CD14-positive monocyte (primary cell): ENCODE data around the gene PHF21B. TPM values are rescaled to one million over a fixed set of nuclear protein-coding genes. Genes with fewer than 3 reads are reported as not detected.
A peak's percentile ranks its signal among the peaks of the same experiment; 100 is the strongest.

Source experiments
- DNase-seq, 3 donors: peaks; one replicate each; pipeline ENCODE4 v3.0.0-alpha.2; 2011 to 2022
- H2AFZ ChIP-seq: 2 replicates; pipeline ENCODE4 v1.6.0; 2012; ENCODE audit warnings: mild to moderate bottlenecking, low read depth, low read length, inconsistent platforms; ENCODE audit not compliant: insufficient read depth, poor library complexity, severe bottlenecking
- H3K27ac ChIP-seq, 2 donors: 1 replicate in 1 of 2; 2 replicates in 1 of 2; pipeline ENCODE4 v1.5.1; 2012 to 2013; ENCODE audit warnings: low read length in 2 of 2, control low read depth in 1 of 2, inconsistent platforms in 1 of 2, low read depth in 1 of 2, mild to moderate bottlenecking in 1 of 2
- H3K27me3 ChIP-seq, 2 donors: one replicate each; pipeline versions ENCODE4 v1.6.0 to v1.6.1; 2011 to 2013; ENCODE audit warnings: low read length in 2 of 2; ENCODE audit not compliant: control insufficient read depth in 2 of 2, insufficient read depth in 2 of 2
- H3K36me3 ChIP-seq, 2 donors: replicated peaks in 1 of 2; 1 replicate in 1 of 2; 2 replicates in 1 of 2; pipeline versions ENCODE4 v1.5.1 to v1.6.1; 2012 to 2013; ENCODE audit warnings: low read length in 2 of 2, control low read depth in 1 of 2, inconsistent platforms in 1 of 2, mild to moderate bottlenecking in 1 of 2; ENCODE audit not compliant: insufficient read depth in 2 of 2, control insufficient read depth in 1 of 2
- H3K4me1 ChIP-seq, 2 donors: 1 replicate in 1 of 2; 2 replicates in 1 of 2; pipeline versions ENCODE4 v1.5.1 to v1.6.1; 2012 to 2013; ENCODE audit warnings: low read length in 2 of 2, control low read depth in 1 of 2, inconsistent platforms in 1 of 2, mild to moderate bottlenecking in 1 of 2, moderate library complexity in 1 of 2; ENCODE audit not compliant: insufficient read depth in 2 of 2, control insufficient read depth in 1 of 2
- H3K4me2 ChIP-seq: replicated peaks from 2 replicates; pipeline ENCODE3; 2012; ENCODE audit warnings: low read length, moderate library complexity, mild to moderate bottlenecking; ENCODE audit not compliant: poor library complexity, severe bottlenecking; ENCODE audit errors: extremely low read depth
- H3K4me3 ChIP-seq, 3 experiments: fragments of 200-600 bp in 1 of 3; sonication (generic) in 1 of 3; replicated peaks in 1 of 3; 1 replicate in 2 of 3; 2 replicates in 1 of 3; pipeline ENCODE4 v1.5.1; 2011 to 2013; ENCODE audit warnings: low read length in 3 of 3, mild to moderate bottlenecking in 3 of 3, control low read depth in 2 of 3, low read depth in 2 of 3, inconsistent platforms in 1 of 3, moderate library complexity in 1 of 3
- H3K79me2 ChIP-seq: 2 replicates; pipeline ENCODE4 v1.6.0; 2012; ENCODE audit warnings: mild to moderate bottlenecking, control low read depth, inconsistent platforms, low read length, moderate library complexity; ENCODE audit not compliant: insufficient read depth
- H3K9ac ChIP-seq: 2 replicates; pipeline ENCODE4 v1.6.0; 2017; ENCODE audit warnings: low read length, mild to moderate bottlenecking; ENCODE audit not compliant: insufficient read depth, poor library complexity, severe bottlenecking
- H3K9me3 ChIP-seq, 2 donors: replicated peaks in 1 of 2; 1 replicate in 1 of 2; 2 replicates in 1 of 2; pipeline versions ENCODE4 v1.5.1 to v1.6.1; 2012 to 2013; ENCODE audit warnings: low read length in 2 of 2, control low read depth in 1 of 2; ENCODE audit not compliant: control insufficient read depth in 1 of 2, insufficient read depth in 1 of 2
- H4K20me1 ChIP-seq: 2 replicates; pipeline ENCODE4 v1.6.0; 2012; ENCODE audit warnings: mild to moderate bottlenecking, low read length, control low read depth, moderate library complexity; ENCODE audit not compliant: insufficient read depth
- H3K27ac Mint-ChIP-seq, 7 donors: one replicate each; pipeline ENCODE4 v1.8.0; 2020; ENCODE audit warnings: mild to moderate bottlenecking in 7 of 7, mixed read lengths in 7 of 7, moderate library complexity in 6 of 7, inconsistent platforms in 2 of 7
- H3K27me3 Mint-ChIP-seq, 3 donors: one replicate each; pipeline ENCODE4 v1.8.0; 2021 to 2022; ENCODE audit warnings: low read depth in 3 of 3, mild to moderate bottlenecking in 3 of 3, mixed read lengths in 3 of 3, moderate library complexity in 3 of 3, inconsistent platforms in 1 of 3
- H3K36me3 Mint-ChIP-seq, 2 donors: one replicate each; pipeline ENCODE4 v1.8.0; 2020; ENCODE audit warnings: mixed read lengths in 2 of 2, inconsistent platforms in 1 of 2, mild to moderate bottlenecking in 1 of 2
- H3K4me1 Mint-ChIP-seq: one replicate; pipeline ENCODE4 v1.8.0; 2020; ENCODE audit warnings: mild to moderate bottlenecking, mixed read lengths
- H3K4me3 Mint-ChIP-seq, 2 donors: one replicate each; pipeline ENCODE4 v1.8.0; 2020; ENCODE audit warnings: mild to moderate bottlenecking in 2 of 2, mixed read lengths in 2 of 2, moderate library complexity in 1 of 2
- H3K9me3 Mint-ChIP-seq, 7 donors: one replicate each; pipeline ENCODE4 v1.8.0; 2020 to 2022; ENCODE audit warnings: mixed read lengths in 7 of 7, mild to moderate bottlenecking in 6 of 7, moderate library complexity in 6 of 7, inconsistent platforms in 2 of 7
- WGBS: methylation state at CpG from one replicate; pipeline ENCODE4 v1.1.5; 2013; ENCODE audit warnings: missing lambda C conversion rate; ENCODE audit not compliant: insufficient coverage; 5-methylcytosine and 5-hydroxymethylcytosine counted together
- intact Hi-C, 2 donors: fragments of 100-400 bp; cut with micrococcal nuclease; formaldehyde crosslinking; loops; one replicate each; pipeline versions ENCODE4 v1.15.0 to v1.15.1; 2023
- polyA plus RNA-seq, 3 donors: library from polyadenylated mRNA; depleted of rRNA in 1 of 3; unstranded in 2 of 3; stranded (reverse) in 1 of 3; fragments of 300-500 nt in 2 of 3; fragments of >200 nt in 1 of 3; fragmentation: Illumina TruSeq in 2 of 3; gene quantifications; 1 replicate in 2 of 3; 2 replicates in 1 of 3; pipeline ENCODE4 v1.2.3, GENCODE V29; 2012 to 2021
- TF ChIP-seq, protein P1 (sequence below): fragments of 200-600 bp; IDR thresholded peaks from one replicate; pipeline ENCODE4 v1.8.0; 2022; ENCODE audit warnings: antibody characterized with exemption, mild to moderate bottlenecking

Gene PHF21B
- polyA plus RNA-seq, 3 donors: not detected

DNA sequence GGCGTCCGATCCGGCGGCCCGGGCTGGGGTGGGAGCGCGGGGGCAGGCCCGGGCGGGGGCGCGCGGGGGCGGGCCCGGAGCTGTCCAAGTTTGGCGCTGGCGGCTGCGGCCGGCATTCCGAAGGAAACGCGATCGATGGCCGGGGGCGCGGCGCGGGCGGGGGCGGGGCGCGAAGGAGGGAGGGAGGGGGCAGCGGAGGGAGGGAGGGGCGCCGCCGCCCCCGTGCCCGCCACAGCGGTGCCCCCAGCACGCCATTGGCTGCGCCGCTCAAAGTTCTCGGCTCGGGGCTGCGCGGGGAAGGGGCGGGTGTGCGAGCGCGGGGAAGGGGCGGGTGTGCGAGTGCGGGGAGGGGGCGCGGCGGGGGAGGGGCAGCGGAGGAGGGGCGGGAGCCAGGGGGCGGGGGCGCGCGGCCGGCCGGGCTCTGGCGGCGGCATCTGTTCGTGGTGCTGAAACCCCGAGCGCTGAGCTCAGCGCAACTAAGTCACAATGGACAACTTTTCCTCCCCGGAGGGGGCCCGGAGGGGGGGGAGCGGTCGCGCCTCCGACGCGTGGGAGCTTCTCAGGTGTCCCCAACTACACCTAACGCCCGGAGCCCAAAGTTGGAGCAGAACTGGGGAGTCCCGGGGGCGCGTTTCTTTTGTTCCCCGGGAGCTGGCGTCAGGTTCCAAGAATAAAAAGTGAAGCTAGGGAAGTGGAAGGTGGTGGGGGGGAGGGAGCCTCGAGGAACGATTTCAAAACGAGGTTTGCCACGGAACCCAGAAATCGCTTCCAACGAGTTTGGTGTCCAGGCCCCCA, 2.2 kb downstream of the PHF21B start:
- WGBS: under 1% methylated on average over 34 of the region's 90 CpGs
- peaks cover 0 to 3% of the 10 kb centered on the region in 2 donors for H3K36me3 Mint-ChIP-seq
- H3K27me3 ChIP-seq: peaks cover 47 to 77% of the 10 kb centered on the region in 2 donors

DNA sequence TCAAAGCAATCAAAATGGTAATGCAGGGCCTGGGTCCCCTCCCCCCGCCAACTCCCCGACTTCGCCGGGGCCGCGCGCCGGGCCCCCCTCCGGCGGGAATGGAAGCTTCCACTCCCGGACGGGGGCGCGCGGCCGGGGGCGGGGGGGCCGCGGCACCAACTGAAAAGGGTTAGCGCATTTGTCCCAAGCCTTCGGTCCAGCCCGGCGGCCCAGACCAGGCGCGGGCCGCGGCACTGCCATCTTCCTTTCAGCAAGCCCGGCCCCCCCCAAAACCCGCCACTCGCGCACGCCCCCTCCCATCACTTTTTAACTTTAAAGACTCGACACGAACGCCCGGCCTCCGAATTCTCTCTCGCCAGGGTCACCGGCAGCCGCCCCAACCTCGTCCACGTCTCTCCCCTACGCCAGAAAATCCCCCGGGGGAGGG, 2.8 kb downstream of the PHF21B start:
- Mint-ChIP-seq H3K4me3 (peak overlapping the region in 1 of 2 donors; percentile 69), H3K4me1 (peaks cover 10% of the 10 kb centered on the region), H3K9me3 (peaks cover 0 to 17% (median 7%) of the 10 kb centered on the region in 7 donors), H3K27me3 (peaks cover 57 to 81% (median 69%) of the 10 kb centered on the region in 3 donors), H3K36me3 (peaks cover 0 to 3% of the 10 kb centered on the region in 2 donors), H3K27ac (no peak overlapping the region)
- Histone ChIP-seq H3K36me3 (no peaks in the 10 kb centered on the region), H3K9ac (no peak overlapping the region), H4K20me1 (no peaks in the 10 kb centered on the region), H3K4me3 (no peak overlapping the region), H3K9me3 (peaks cover 0 to 28% of the 10 kb centered on the region in 2 donors), H3K27me3 (peaks cover 43 to 71% of the 10 kb centered on the region in 2 donors), H3K4me2 (no peak overlapping the region), H3K27ac (no peak overlapping the region), H2AFZ (no peak overlapping the region), H3K4me1 (peaks cover 0 to 6% of the 10 kb centered on the region in 2 donors), H3K79me2 (no peaks in the 10 kb centered on the region)
- DNase-seq: no peak
- TF ChIP-seq, protein P1, sequence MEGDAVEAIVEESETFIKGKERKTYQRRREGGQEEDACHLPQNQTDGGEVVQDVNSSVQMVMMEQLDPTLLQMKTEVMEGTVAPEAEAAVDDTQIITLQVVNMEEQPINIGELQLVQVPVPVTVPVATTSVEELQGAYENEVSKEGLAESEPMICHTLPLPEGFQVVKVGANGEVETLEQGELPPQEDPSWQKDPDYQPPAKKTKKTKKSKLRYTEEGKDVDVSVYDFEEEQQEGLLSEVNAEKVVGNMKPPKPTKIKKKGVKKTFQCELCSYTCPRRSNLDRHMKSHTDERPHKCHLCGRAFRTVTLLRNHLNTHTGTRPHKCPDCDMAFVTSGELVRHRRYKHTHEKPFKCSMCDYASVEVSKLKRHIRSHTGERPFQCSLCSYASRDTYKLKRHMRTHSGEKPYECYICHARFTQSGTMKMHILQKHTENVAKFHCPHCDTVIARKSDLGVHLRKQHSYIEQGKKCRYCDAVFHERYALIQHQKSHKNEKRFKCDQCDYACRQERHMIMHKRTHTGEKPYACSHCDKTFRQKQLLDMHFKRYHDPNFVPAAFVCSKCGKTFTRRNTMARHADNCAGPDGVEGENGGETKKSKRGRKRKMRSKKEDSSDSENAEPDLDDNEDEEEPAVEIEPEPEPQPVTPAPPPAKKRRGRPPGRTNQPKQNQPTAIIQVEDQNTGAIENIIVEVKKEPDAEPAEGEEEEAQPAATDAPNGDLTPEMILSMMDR: no peak
- intact Hi-C loops: no loop called here
- 3% methylated on average over 44 of the region's 44 CpGs for WGBS

More for the DNA sequence above, 2.2 kb downstream of the PHF21B start:
- TF ChIP-seq, protein P1: no peak
- Histone ChIP-seq H3K9ac (no peak overlapping the region), H3K27ac (no peak overlapping the region), H3K79me2 (no peaks in the 10 kb centered on the region), H3K4me2 (peak overlapping the region; percentile 66), H4K20me1 (no peaks in the 10 kb centered on the region), H3K4me1 (peaks cover 0 to 6% of the 10 kb centered on the region in 2 donors), H3K4me3 (peak overlapping the region in 1 of 3 experiments; percentile 63), H3K36me3 (no peaks in the 10 kb centered on the region), H2AFZ (peak overlapping the region; percentile 50), H3K9me3 (peaks cover 0 to 28% of the 10 kb centered on the region in 2 donors)
- Mint-ChIP-seq H3K4me1 (peaks cover 10% of the 10 kb centered on the region), H3K4me3 (peak overlapping the region; percentile 52 to 77), H3K27me3 (peaks cover 63 to 83% (median 72%) of the 10 kb centered on the region in 3 donors), H3K9me3 (peaks cover 0 to 17% (median 7%) of the 10 kb centered on the region in 7 donors), H3K27ac (no peak overlapping the region)
- DNase-seq: no peak
- intact Hi-C loops: no loop called here
